GM12878 (cell line): ENCODE results near the gene TMEM182. TPM values are rescaled to one million over a fixed set of nuclear protein-coding genes. Genes with fewer than 3 reads are reported as not detected.

Source experiments
- ATAC-seq: fragments of 200-7000 bp; cut with Tn5 transposase; 3 replicates; pipeline ENCODE4 v1.9.1; 2020; ENCODE audit warnings: mild to moderate bottlenecking, moderate library complexity
- BruUV-seq: library from RNA; stranded (reverse); fragments of 400-500 nt; replicated peaks from 2 replicates; lab custom pipeline; 2021; lab: Mats Ljungman, UMichigan
- CTCF ChIA-PET: fragments of 300-600 bp; sonication (Branson Sonifier 250); formaldehyde crosslinking; extraction: SDS; loops from one replicate; lab custom pipeline; 2021; ENCODE audit warnings: inconsistent platforms; lab: Yijun Ruan, JAX
- POLR2A ChIA-PET: fragments of 350-600 bp; formaldehyde crosslinking; extraction: SDS; loops from one replicate; lab custom pipeline; 2021; ENCODE audit warnings: inconsistent platforms; lab: Charles Lee
- RAD21 ChIA-PET: fragments of 300-600 bp; sonication (Branson Sonifier 250); formaldehyde crosslinking; loops from one replicate; lab custom pipeline; 2023; ENCODE audit warnings: antibody characterized with exemption; ENCODE audit not compliant: unreplicated experiment; lab: Charles Lee
- SMC1A ChIA-PET: fragments of 300-600 bp; sonication (Branson Sonifier 250); formaldehyde crosslinking; loops from one replicate; lab custom pipeline; 2023; ENCODE audit not compliant: unreplicated experiment, uncharacterized antibody; lab: Charles Lee
- DNase-seq: peaks from one replicate; pipeline ENCODE4 v3.0.0-alpha.2; 2011; ENCODE audit warnings: low read depth, low spot score
- FAIRE-seq: peaks from 3 replicates; lab custom pipeline; 2011; peaks lifted over from hg19 to GRCh38; lab: Jason Lieb, UNC
- H2AFZ ChIP-seq: 2 replicates; pipeline ENCODE4 v1.6.0; 2011; ENCODE audit warnings: low read depth, low read length, control low read depth; ENCODE audit not compliant: control insufficient read depth
- H3K27ac ChIP-seq: 2 replicates; pipeline ENCODE4 v1.5.1; 2011; ENCODE audit warnings: control low read depth; ENCODE audit not compliant: control insufficient read depth, insufficient read depth
- H3K27me3 ChIP-seq, 2 experiments: replicated peaks in 1 of 2; 2 replicates each; pipeline versions ENCODE4 v1.6.0 to v1.6.1; 2011; ENCODE audit warnings: low read length in 1 of 2; ENCODE audit not compliant: control insufficient read depth in 2 of 2, insufficient read depth in 2 of 2
- H3K36me3 ChIP-seq, 2 experiments: 2 replicates each; pipeline ENCODE4 v1.5.1; 2011; ENCODE audit warnings: low read length in 1 of 2; ENCODE audit not compliant: control insufficient read depth in 2 of 2, insufficient read depth in 2 of 2
- H3K4me1 ChIP-seq: 2 replicates; pipeline ENCODE4 v1.6.1; 2011; ENCODE audit warnings: mild to moderate bottlenecking, low read length, moderate library complexity, mixed read lengths; ENCODE audit not compliant: control insufficient read depth, insufficient read depth
- H3K4me2 ChIP-seq: 2 replicates; pipeline ENCODE4 v1.6.0; 2011; ENCODE audit warnings: control low read depth; ENCODE audit not compliant: control insufficient read depth, insufficient read depth
- H3K4me3 ChIP-seq: fragments of 200-600 bp; sonication (generic); 2 replicates; pipeline ENCODE4 v1.5.1; 2016
- H3K79me2 ChIP-seq: 2 replicates; pipeline ENCODE4 v1.6.0; 2011; ENCODE audit warnings: low read length; ENCODE audit not compliant: control insufficient read depth, insufficient read depth
- H3K9ac ChIP-seq: 2 replicates; pipeline ENCODE4 v1.8.0; 2011; ENCODE audit warnings: low read length, control low read depth, mixed read lengths; ENCODE audit not compliant: control insufficient read depth, insufficient read depth
- H3K9me3 ChIP-seq: replicated peaks from 3 replicates; pipeline ENCODE4 v1.5.1; 2011; ENCODE audit warnings: mild to moderate bottlenecking, low read length; ENCODE audit not compliant: control insufficient read depth, insufficient read depth
- H4K20me1 ChIP-seq: 2 replicates; pipeline ENCODE4 v1.6.0; 2011; ENCODE audit not compliant: control insufficient read depth, insufficient read depth
- CHD1 ChIP-seq: IDR thresholded peaks from 2 replicates; pipeline ENCODE4 v1.6.1; 2012; ENCODE audit warnings: low read depth, low read length, improper control_type of control experiment
- ESRRA ChIP-seq: IDR thresholded peaks from 2 replicates; pipeline ENCODE4 v1.6.1; 2012; ENCODE audit warnings: mild to moderate bottlenecking, low read length, improper control_type of control experiment
- FOS ChIP-seq: IDR thresholded peaks from 3 replicates; pipeline ENCODE4 v1.6.1; 2011; ENCODE audit warnings: borderline replicate concordance; ENCODE audit not compliant: insufficient read length; ENCODE audit errors: extremely low read depth
- HDAC6 ChIP-seq: fragments of 200-600 bp; sonication (generic); IDR thresholded peaks from one replicate; pipeline ENCODE4 v1.8.0; 2017; ENCODE audit warnings: antibody characterized with exemption; ENCODE audit not compliant: unreplicated experiment
- IKZF1 ChIP-seq: fragments of 450-650 bp; conservative IDR thresholded peaks from 2 replicates; pipeline ENCODE4 v1.6.1; 2017; ENCODE audit warnings: antibody characterized with exemption, mild to moderate bottlenecking
- MTA2 ChIP-seq: fragments of 450-650 bp; IDR thresholded peaks from 2 replicates; pipeline ENCODE4 v1.6.1; 2016; ENCODE audit warnings: low read depth, mild to moderate bottlenecking, moderate library complexity
- MTA3 ChIP-seq: IDR thresholded peaks from 2 replicates; pipeline ENCODE4 v1.6.1; 2012; ENCODE audit warnings: low read length, inconsistent platforms, borderline replicate concordance
- NBN ChIP-seq: fragments of 450-650 bp; IDR thresholded peaks from 2 replicates; pipeline ENCODE4 v1.6.1; 2016
- NR2C1 ChIP-seq: fragments of 450-650 bp; IDR thresholded peaks from 2 replicates; pipeline ENCODE4 v1.6.1; 2017; ENCODE audit warnings: antibody characterized with exemption, mild to moderate bottlenecking, moderate library complexity
- RCOR1 ChIP-seq: conservative IDR thresholded peaks from 2 replicates; pipeline ENCODE4 v1.6.1; 2012; ENCODE audit warnings: low read depth, low read length, improper control_type of control experiment
- RELA ChIP-seq: fragments of 450-650 bp; IDR thresholded peaks from 2 replicates; pipeline ENCODE4 v1.8.0; 2014; ENCODE audit warnings: borderline replicate concordance; ENCODE audit not compliant: partially characterized antibody
- WRNIP1 ChIP-seq: IDR thresholded peaks from 2 replicates; pipeline ENCODE4 v1.6.1; 2011; ENCODE audit warnings: low read depth, low read length, improper control_type of control experiment, borderline replicate concordance
- ZBED1 ChIP-seq: IDR thresholded peaks from 2 replicates; pipeline ENCODE4 v1.6.1; 2016; ENCODE audit warnings: borderline replicate concordance
- in situ Hi-C: fragments of 300-500 bp; cut with MboI; formaldehyde crosslinking; loops from 9 replicates; pipeline ENCODE4 v1.14.3; 2018; ENCODE audit warnings: mixed read lengths
- intact Hi-C: fragments of 100-400 bp; cut with micrococcal nuclease; formaldehyde crosslinking; loops from one replicate; pipeline ENCODE4 v1.14.2; 2022; ENCODE audit not compliant: unreplicated experiment
- polyA plus RNA-seq, 11 experiments: library from polyadenylated mRNA; depleted of rRNA in 4 of 11; unstranded in 6 of 11; stranded (reverse) in 5 of 11; fragments of >200 nt; fragmentation: Nextera tagmentation in 4 of 11; fragmentation: Illumina TruSeq in 1 of 11; extraction: Ambion mirVana in 4 of 11; extraction: Trizol in 1 of 11; gene quantifications; 1 replicate in 1 of 11; 2 replicates in 10 of 11; pipeline versions ENCODE4 v1.2.1 to v1.2.3, GENCODE V29; 2011 to 2016; ENCODE audit warnings: inconsistent platforms in 2 of 11, missing spikeins in 2 of 11, low read depth in 1 of 11
- total RNA-seq, 4 experiments: library from RNA; depleted of rRNA in 3 of 4; stranded (reverse); fragments of >200 nt in 3 of 4; fragmentation: Illumina TruSeq in 1 of 4; extraction: Trizol in 1 of 4; gene quantifications; 2 replicates each; pipeline versions ENCODE4 v1.2.1 to v1.2.3, GENCODE V29; 2013 to 2021
- TF ChIP-seq, protein P1 (sequence below): fragments of 450-650 bp; formaldehyde crosslinking; IDR thresholded peaks from 2 replicates; pipeline ENCODE4 v1.5.0; 2022; ENCODE audit warnings: mild to moderate bottlenecking, missing genetic modification characterization
- TF ChIP-seq, protein P2 (sequence below): IDR thresholded peaks from 2 replicates; pipeline ENCODE4 v1.6.1; 2012; ENCODE audit warnings: low read depth, low read length, improper control_type of control experiment
- TF ChIP-seq, protein P3 (sequence below): IDR thresholded peaks from 2 replicates; pipeline ENCODE4 v1.6.1; 2012; ENCODE audit warnings: mild to moderate bottlenecking, low read depth, low read length
- TF ChIP-seq, protein P4 (sequence below): IDR thresholded peaks from 2 replicates; pipeline ENCODE4 v1.6.1; 2011; ENCODE audit warnings: low read depth, mild to moderate bottlenecking, low read length, moderate library complexity, borderline replicate concordance; ENCODE audit errors: extremely low read depth

Gene TMEM182
- total and polyA plus RNA-seq, 10 of the 15 experiments (the other 5 are each of a cell fraction or from before 2014, with no cell fraction given) = 1.8 to 5.4 (median 3.1) TPM

DNA sequence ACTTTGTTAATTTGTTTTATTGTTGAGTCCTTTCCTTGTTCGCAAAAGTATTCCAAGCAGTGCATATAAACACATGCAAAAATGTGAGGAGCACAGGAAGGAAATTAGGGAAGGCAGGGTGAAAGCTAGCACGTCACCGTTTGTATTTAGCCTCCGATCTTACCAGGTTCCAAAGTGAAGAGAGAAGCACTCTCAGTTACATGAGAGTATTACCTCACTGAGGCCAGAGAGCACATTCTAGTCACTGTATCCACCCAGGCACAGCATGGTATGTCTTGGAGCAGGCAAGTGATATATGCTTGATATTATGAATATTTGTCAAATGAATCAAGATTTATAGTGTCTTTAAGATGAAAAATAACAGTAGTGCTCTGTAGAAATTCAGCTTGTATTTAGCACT, 6.5 kb upstream of the TMEM182 start (continued):
- TF ChIP-seq, protein P1, sequence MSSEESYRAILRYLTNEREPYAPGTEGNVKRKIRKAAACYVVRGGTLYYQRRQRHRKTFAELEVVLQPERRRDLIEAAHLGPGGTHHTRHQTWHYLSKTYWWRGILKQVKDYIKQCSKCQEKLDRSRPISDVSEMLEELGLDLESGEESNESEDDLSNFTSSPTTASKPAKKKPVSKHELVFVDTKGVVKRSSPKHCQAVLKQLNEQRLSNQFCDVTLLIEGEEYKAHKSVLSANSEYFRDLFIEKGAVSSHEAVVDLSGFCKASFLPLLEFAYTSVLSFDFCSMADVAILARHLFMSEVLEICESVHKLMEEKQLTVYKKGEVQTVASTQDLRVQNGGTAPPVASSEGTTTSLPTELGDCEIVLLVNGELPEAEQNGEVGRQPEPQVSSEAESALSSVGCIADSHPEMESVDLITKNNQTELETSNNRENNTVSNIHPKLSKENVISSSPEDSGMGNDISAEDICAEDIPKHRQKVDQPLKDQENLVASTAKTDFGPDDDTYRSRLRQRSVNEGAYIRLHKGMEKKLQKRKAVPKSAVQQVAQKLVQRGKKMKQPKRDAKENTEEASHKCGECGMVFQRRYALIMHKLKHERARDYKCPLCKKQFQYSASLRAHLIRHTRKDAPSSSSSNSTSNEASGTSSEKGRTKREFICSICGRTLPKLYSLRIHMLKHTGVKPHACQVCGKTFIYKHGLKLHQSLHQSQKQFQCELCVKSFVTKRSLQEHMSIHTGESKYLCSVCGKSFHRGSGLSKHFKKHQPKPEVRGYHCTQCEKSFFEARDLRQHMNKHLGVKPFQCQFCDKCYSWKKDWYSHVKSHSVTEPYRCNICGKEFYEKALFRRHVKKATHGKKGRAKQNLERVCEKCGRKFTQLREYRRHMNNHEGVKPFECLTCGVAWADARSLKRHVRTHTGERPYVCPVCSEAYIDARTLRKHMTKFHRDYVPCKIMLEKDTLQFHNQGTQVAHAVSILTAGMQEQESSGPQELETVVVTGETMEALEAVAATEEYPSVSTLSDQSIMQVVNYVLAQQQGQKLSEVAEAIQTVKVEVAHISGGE (CRISPR knock-in tag) = no peak
- TF ChIP-seq MTA3 (no peak), RCOR1 (no peak), HDAC6 (no peak), ZBED1 (no peak), IKZF1 (no peak)

DNA sequence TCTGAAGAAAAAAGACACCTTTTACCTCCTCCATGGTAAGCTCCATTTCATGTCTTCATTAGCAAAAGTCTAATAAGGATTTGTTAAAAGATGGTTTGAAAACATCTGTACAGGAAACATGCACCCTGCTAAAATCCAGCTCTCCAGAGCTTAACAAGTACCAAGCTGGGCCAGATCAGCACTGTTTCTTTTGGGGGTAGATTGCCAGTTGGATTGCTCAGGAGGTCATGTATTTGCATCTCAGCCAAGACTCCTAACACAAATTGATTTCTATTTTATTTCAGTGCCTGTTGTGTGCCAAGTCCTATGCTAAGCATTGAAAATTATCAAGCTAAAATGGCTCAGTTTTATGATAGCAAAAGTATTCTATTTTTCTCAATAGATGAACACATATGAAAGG, 3.4 kb upstream of the TMEM182 start:
- Histone ChIP-seq H2AFZ (no peak overlapping the region), H3K4me3 (no peak overlapping the region), H3K27me3 (no peaks in the 10 kb centered on the region), H3K9ac (no peak overlapping the region), H4K20me1 (no peaks in the 10 kb centered on the region), H3K9me3 (no peaks in the 10 kb centered on the region), H3K79me2 (no peaks in the 10 kb centered on the region), H3K36me3 (no peaks in the 10 kb centered on the region), H3K27ac (no peak overlapping the region), H3K4me2 (no peak overlapping the region), H3K4me1 (no peaks in the 10 kb centered on the region)
- ChIA-PET CTCF (interaction anchor here (1.5 to 2.0 kb wide), 2 partner anchors 10 to 83 kb away, joined by 3 to 6 read pairs; no protein-coding TSS in a partner anchor), RAD21 (no interaction called here), SMC1A (interaction anchor here (1.0 to 1.6 kb wide), 2 partner anchors 10 kb away, joined by 3 read pairs; no protein-coding TSS in a partner anchor), POLR2A (no interaction called here)
- intact Hi-C loops = no loop called here
- no peak for FAIRE-seq
- DNase-seq = no peak
- no peak for ATAC-seq
- no TSS peak for BruUV-seq
- in situ Hi-C loops = no loop called here
- TF ChIP-seq FOS = no peak
- no peak for TF ChIP-seq ESRRA
- TF ChIP-seq, protein P2, sequence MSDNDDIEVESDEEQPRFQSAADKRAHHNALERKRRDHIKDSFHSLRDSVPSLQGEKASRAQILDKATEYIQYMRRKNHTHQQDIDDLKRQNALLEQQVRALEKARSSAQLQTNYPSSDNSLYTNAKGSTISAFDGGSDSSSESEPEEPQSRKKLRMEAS = no peak
- TF ChIP-seq NBN = no peak
- TF ChIP-seq, protein P3, sequence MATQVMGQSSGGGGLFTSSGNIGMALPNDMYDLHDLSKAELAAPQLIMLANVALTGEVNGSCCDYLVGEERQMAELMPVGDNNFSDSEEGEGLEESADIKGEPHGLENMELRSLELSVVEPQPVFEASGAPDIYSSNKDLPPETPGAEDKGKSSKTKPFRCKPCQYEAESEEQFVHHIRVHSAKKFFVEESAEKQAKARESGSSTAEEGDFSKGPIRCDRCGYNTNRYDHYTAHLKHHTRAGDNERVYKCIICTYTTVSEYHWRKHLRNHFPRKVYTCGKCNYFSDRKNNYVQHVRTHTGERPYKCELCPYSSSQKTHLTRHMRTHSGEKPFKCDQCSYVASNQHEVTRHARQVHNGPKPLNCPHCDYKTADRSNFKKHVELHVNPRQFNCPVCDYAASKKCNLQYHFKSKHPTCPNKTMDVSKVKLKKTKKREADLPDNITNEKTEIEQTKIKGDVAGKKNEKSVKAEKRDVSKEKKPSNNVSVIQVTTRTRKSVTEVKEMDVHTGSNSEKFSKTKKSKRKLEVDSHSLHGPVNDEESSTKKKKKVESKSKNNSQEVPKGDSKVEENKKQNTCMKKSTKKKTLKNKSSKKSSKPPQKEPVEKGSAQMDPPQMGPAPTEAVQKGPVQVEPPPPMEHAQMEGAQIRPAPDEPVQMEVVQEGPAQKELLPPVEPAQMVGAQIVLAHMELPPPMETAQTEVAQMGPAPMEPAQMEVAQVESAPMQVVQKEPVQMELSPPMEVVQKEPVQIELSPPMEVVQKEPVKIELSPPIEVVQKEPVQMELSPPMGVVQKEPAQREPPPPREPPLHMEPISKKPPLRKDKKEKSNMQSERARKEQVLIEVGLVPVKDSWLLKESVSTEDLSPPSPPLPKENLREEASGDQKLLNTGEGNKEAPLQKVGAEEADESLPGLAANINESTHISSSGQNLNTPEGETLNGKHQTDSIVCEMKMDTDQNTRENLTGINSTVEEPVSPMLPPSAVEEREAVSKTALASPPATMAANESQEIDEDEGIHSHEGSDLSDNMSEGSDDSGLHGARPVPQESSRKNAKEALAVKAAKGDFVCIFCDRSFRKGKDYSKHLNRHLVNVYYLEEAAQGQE = no peak
- TF ChIP-seq, protein P4, sequence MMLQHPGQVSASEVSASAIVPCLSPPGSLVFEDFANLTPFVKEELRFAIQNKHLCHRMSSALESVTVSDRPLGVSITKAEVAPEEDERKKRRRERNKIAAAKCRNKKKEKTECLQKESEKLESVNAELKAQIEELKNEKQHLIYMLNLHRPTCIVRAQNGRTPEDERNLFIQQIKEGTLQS = no peak
- TF ChIP-seq RELA = no peak
- no peak for TF ChIP-seq CHD1
- TF ChIP-seq MTA3 = no peak
- TF ChIP-seq WRNIP1 = no peak
- TF ChIP-seq MTA2 = no peak
- TF ChIP-seq NR2C1 = no peak
